Measurements from ENCODE around the gene NXPH4. TPM values are rescaled to one million over a fixed set of nuclear protein-coding genes. Genes with fewer than 3 reads are reported as not detected.
A peak's percentile ranks its signal among the peaks of the same experiment; 100 is the strongest.

NXPH4 gene
- total RNA-seq, 1 experiment from 2014 or later = 20.0 TPM

GRCh38 chr12:57214398-57214781, 2.2 kb upstream of the NXPH4 start:
- Histone ChIP-seq H3K9me2 (ENCODE audit: insufficient read depth) (no peaks in the 10 kb centered on the region), H3K4me3 (replicated peaks in 1 of 2; ENCODE audit: low read depth in 1 of 2, low read length in 2 of 2) (peak overlapping the region; percentile 1 to 6; a peak in 1 of 4 replicates), H3K9ac (ENCODE audit: low read length) (peak overlapping the region; percentile 24; the same call in 1 of the 2 replicates), H3K27me3 (ENCODE audit: insufficient read depth, low read length) (no peaks in the 10 kb centered on the region), H4K20me1 (ENCODE audit: insufficient read depth) (no peaks in the 10 kb centered on the region), H2AFZ (ENCODE audit: low read depth, low read length, poor library complexity, severe bottlenecking) (peak overlapping the region; percentile 37), H3K4me2 (ENCODE audit: low read length) (peak overlapping the region; percentile 59), H3K4me1 (ENCODE audit: control insufficient read depth in 1 of 2, insufficient read depth in 2 of 2, low read length in 2 of 2) (peaks cover 17 to 50% of the 10 kb centered on the region in 2 experiments), H3K27ac (ENCODE audit: low read depth, low read length) (peak overlapping the region; percentile 10; the same call in 1 of the 2 replicates), H3K9me3 (ENCODE audit: control insufficient read depth in 1 of 2, insufficient read depth in 1 of 2, low read depth in 1 of 2, low read length in 2 of 2) (no peaks in the 10 kb centered on the region), H3K79me2 (ENCODE audit: insufficient read depth, low read length) (no peaks in the 10 kb centered on the region), H3K36me3 (ENCODE audit: control insufficient read depth in 1 of 2, insufficient read depth in 2 of 2, low read length in 2 of 2) (no peaks in the 10 kb centered on the region)
- ChIA-PET RAD21 (ENCODE audit: low non-redundant PET in 1 of 2, low total read pairs in 2 of 2, uncharacterized antibody in 2 of 2, unreplicated experiment in 2 of 2) (interaction anchor here (1.1 to 1.9 kb wide), 2 partner anchors 29 kb away, joined by 3 to 13 read pairs; no protein-coding TSS in a partner anchor), POLR2A (interaction anchor here (0.9 to 1.9 kb wide), 4 partner anchors 15 to 244 kb away, joined by 3 to 7 read pairs (median 6); partner anchors contain the start of gene SHMT2), CTCF (interaction anchor here (0.9 to 4.2 kb wide), 12 partner anchors 13 to 248 kb away, joined by 3 to 103 read pairs (median 6); partner anchors contain the start of genes GLI1, INHBE and SHMT2)
- BruUV-seq (replicated peaks) = no TSS peak
- intact Hi-C loops (cut with micrococcal nuclease) = no loop called here
- peak; percentile 83 to 90 (median 88) for TF ChIP-seq CTCF (IDR thresholded peaks at IDR 0.05 in 2 of 3, conservative IDR thresholded peaks at IDR 0.05 in 1 of 3; ENCODE audit: borderline replicate concordance in 1 of 3, insufficient read depth in 1 of 3, low read depth in 2 of 3, low read length in 2 of 3)
- no peak for TF ChIP-seq YY1 (IDR thresholded peaks at IDR 0.05; ENCODE audit: extremely low read depth, insufficient replicate concordance, low read depth, low read length)
- ATAC-seq (peak; percentile 67), DNase-seq (ENCODE audit: low read depth, low spot score) (no peak)

GRCh38 chr12:57215065-57215464, 1.5 kb upstream of the NXPH4 start:
- no peak for TF ChIP-seq MAX (IDR thresholded peaks at IDR 0.05)
- TF ChIP-seq ELF1 (IDR thresholded peaks at IDR 0.05; ENCODE audit: borderline replicate concordance, low read depth) = no peak
- H3K27me3 ChIP-seq (ENCODE audit: insufficient read depth, low read length) = no peaks in the 10 kb centered on the region
- peaks cover 17 to 50% of the 10 kb centered on the region in 2 experiments for H3K4me1 ChIP-seq (ENCODE audit: control insufficient read depth in 1 of 2, insufficient read depth in 2 of 2, low read length in 2 of 2)
- H3K4me3 ChIP-seq (replicated peaks in 1 of 2; ENCODE audit: low read depth in 1 of 2, low read length in 2 of 2) = no peak overlapping the region
- no peaks in the 10 kb centered on the region for H3K36me3 ChIP-seq (ENCODE audit: control insufficient read depth in 1 of 2, insufficient read depth in 2 of 2, low read length in 2 of 2)
- ChIA-PET RAD21 (ENCODE audit: low non-redundant PET in 1 of 2, low total read pairs in 2 of 2, uncharacterized antibody in 2 of 2, unreplicated experiment in 2 of 2) (no interaction called here), POLR2A (no interaction called here), CTCF (interaction anchor here (1.3 to 4.2 kb wide), 3 partner anchors 29 to 244 kb away, joined by 4 to 103 read pairs (median 17); partner anchors contain the start of genes GLI1 and INHBE)
- H3K4me2 ChIP-seq (ENCODE audit: low read length) = no peak overlapping the region
- no peak for DNase-seq (ENCODE audit: low read depth, low spot score)
- H3K9me3 ChIP-seq (ENCODE audit: control insufficient read depth in 1 of 2, insufficient read depth in 1 of 2, low read depth in 1 of 2, low read length in 2 of 2) = no peaks in the 10 kb centered on the region
- H2AFZ ChIP-seq (ENCODE audit: low read depth, low read length, poor library complexity, severe bottlenecking) = no peak overlapping the region
- ATAC-seq = no peak
- BruUV-seq (replicated peaks) = no TSS peak
- no peak overlapping the region for H3K27ac ChIP-seq (ENCODE audit: low read depth, low read length)
- H3K9ac ChIP-seq (ENCODE audit: low read length) = no peak overlapping the region
- intact Hi-C loops (cut with micrococcal nuclease) = no loop called here
- H3K9me2 ChIP-seq (ENCODE audit: insufficient read depth) = no peaks in the 10 kb centered on the region
- H4K20me1 ChIP-seq (ENCODE audit: insufficient read depth) = no peaks in the 10 kb centered on the region
- H3K79me2 ChIP-seq (ENCODE audit: insufficient read depth, low read length) = no peaks in the 10 kb centered on the region

Data from HCT116 (cell line).